ENCODE measurements around the gene LCE3A. TPM values are rescaled to one million over a fixed set of nuclear protein-coding genes. Genes with fewer than 3 reads are reported as not detected.
"Not testable (repeated sequence)": the region's sequence is repeated elsewhere in the genome, so short reads cannot be mapped to it uniquely, and the experiment has no call there.

The LCE3A gene
- not detected for total RNA-seq

GRCh38 chr1:152622803-152623202 is at the start of gene LCE3A:
LCE3A (minus strand) TSS chr1:152623103; CDS start chr1:152623103, 0 bp downstream.
- no peak for DNase-seq
- TF ChIP-seq POLR2A (IDR thresholded peaks at IDR 0.05) (no peak), CTCF (IDR thresholded peaks at IDR 0.05) (no peak)
- H3K36me3 ChIP-seq: no peaks in the 10 kb centered on the region
- no peak within 1 kb of the TSS for H3K27ac ChIP-seq
- H3K27me3 ChIP-seq: no peaks in the 10 kb centered on the region
- no peaks in the 10 kb centered on the region for H3K4me1 ChIP-seq
- no peaks in the 10 kb centered on the region for H3K9me3 ChIP-seq
- no peak within 1 kb of the TSS for H3K4me3 ChIP-seq
- intact Hi-C loops (cut with DNase I; ENCODE audit: low total_unique reads): no loop called here

GRCh38 chr1:152667648-152668047 is 44.7 kb upstream of the LCE3A start:
- H3K9me3 ChIP-seq: no peaks in the 10 kb centered on the region
- no peak for DNase-seq

GRCh38 chr1:152666171-152666570 is 43.3 kb upstream of the LCE3A start:
- H3K4me1 ChIP-seq; H3K9me3 ChIP-seq; H3K36me3 ChIP-seq; intact Hi-C loops (cut with DNase I; ENCODE audit: low total_unique reads); H3K4me3 ChIP-seq; H3K27ac ChIP-seq; DNase-seq; H3K27me3 ChIP-seq: not testable (repeated sequence)

More at GRCh38 chr1:152667648-152668047, 44.7 kb upstream of the LCE3A start:
- TF ChIP-seq CTCF (IDR thresholded peaks at IDR 0.05) (no peak), POLR2A (IDR thresholded peaks at IDR 0.05) (no peak)
- H3K4me3 ChIP-seq: no peak overlapping the region
- H3K27me3 ChIP-seq: no peaks in the 10 kb centered on the region
- H3K27ac ChIP-seq: no peak overlapping the region
- no peaks in the 10 kb centered on the region for H3K36me3 ChIP-seq
- no peaks in the 10 kb centered on the region for H3K4me1 ChIP-seq
- intact Hi-C loops (cut with DNase I; ENCODE audit: low total_unique reads): no loop called here

GRCh38 chr1:152663098-152663497 is 40.2 kb upstream of the LCE3A start, which contains the start of gene LCE2D:
LCE2D (plus strand) TSS chr1:152663380; CDS start chr1:152664106, 726 bp downstream.
- intact Hi-C loops (cut with DNase I; ENCODE audit: low total_unique reads): no loop called here
- TF ChIP-seq CTCF (IDR thresholded peaks at IDR 0.05): no peak
- no peak for TF ChIP-seq POLR2A (IDR thresholded peaks at IDR 0.05)
- no peak within 1 kb of the TSS for H3K4me3 ChIP-seq
- H3K27ac ChIP-seq: no peak within 1 kb of the TSS
- no peaks in the 10 kb centered on the region for H3K9me3 ChIP-seq
- no peaks in the 10 kb centered on the region for H3K36me3 ChIP-seq
- H3K4me1 ChIP-seq: no peaks in the 10 kb centered on the region
- H3K27me3 ChIP-seq: no peaks in the 10 kb centered on the region
- DNase-seq: no peak

GRCh38 chr1:152658649-152659048 is 35.7 kb upstream of the LCE3A start:
- Histone ChIP-seq H3K27ac (no peak overlapping the region), H3K4me3 (no peak overlapping the region), H3K9me3 (no peaks in the 10 kb centered on the region), H3K27me3 (no peaks in the 10 kb centered on the region), H3K4me1 (no peaks in the 10 kb centered on the region), H3K36me3 (no peaks in the 10 kb centered on the region)
- intact Hi-C loops (cut with DNase I; ENCODE audit: low total_unique reads): no loop called here
- DNase-seq: no peak
- TF ChIP-seq POLR2A (IDR thresholded peaks at IDR 0.05) (no peak), CTCF (IDR thresholded peaks at IDR 0.05) (no peak)

GRCh38 chr1:152657677-152658076 is 34.8 kb upstream of the LCE3A start:
- intact Hi-C loops (cut with DNase I; ENCODE audit: low total_unique reads): no loop called here
- DNase-seq: no peak
- no peaks in the 10 kb centered on the region for H3K4me1 ChIP-seq
- H3K4me3 ChIP-seq: no peak overlapping the region
- H3K27ac ChIP-seq: no peak overlapping the region
- no peaks in the 10 kb centered on the region for H3K36me3 ChIP-seq
- H3K9me3 ChIP-seq: no peaks in the 10 kb centered on the region
- H3K27me3 ChIP-seq: no peaks in the 10 kb centered on the region
- TF ChIP-seq CTCF (IDR thresholded peaks at IDR 0.05) (no peak), POLR2A (IDR thresholded peaks at IDR 0.05) (no peak)

Measured in uterus (tissue), 4 donors.